H1 (cell line): ENCODE results near the gene CANX. TPM values are rescaled to one million over a fixed set of nuclear protein-coding genes. Genes with fewer than 3 reads are reported as not detected.
"Not testable (repeated sequence)": the region's sequence is repeated elsewhere in the genome, so short reads cannot be mapped to it uniquely, and the experiment has no call there.

Experiments
- CTCF ChIA-PET: fragments of 300-600 bp; sonication (Branson Sonifier 250); formaldehyde crosslinking; loops from one replicate; lab custom pipeline; 2021; ENCODE audit not compliant: partially characterized antibody; lab: Charles Lee
- POLR2A ChIA-PET: fragments of 300-600 bp; sonication (Branson Sonifier 250); formaldehyde crosslinking; loops from one replicate; lab custom pipeline; 2021; ENCODE audit warnings: inconsistent platforms; ENCODE audit not compliant: partially characterized antibody; lab: Charles Lee
- DNase-seq, 2 experiments: peaks; one replicate each; pipeline versions ENCODE4 v3.0.0 to v3.0.0-alpha.2; 2010 to 2022; ENCODE audit warnings: low spot score in 2 of 2, low read depth in 1 of 2, mixed read lengths in 1 of 2
- FAIRE-seq: peaks from 2 replicates; lab custom pipeline; 2011; peaks lifted over from hg19 to GRCh38; lab: Jason Lieb, UNC
- H2AFZ ChIP-seq: 2 replicates; pipeline ENCODE4 v1.8.1; 2012; ENCODE audit warnings: low read length, inconsistent platforms
- H2AK5ac ChIP-seq: 2 replicates; pipeline ENCODE4 v1.6.1; 2013; ENCODE audit warnings: low read depth, low read length
- H2BK120ac ChIP-seq: replicated peaks from 2 replicates; pipeline ENCODE3; 2013; ENCODE audit warnings: low read depth, low read length, inconsistent platforms
- H2BK12ac ChIP-seq: 2 replicates; pipeline ENCODE4 v1.6.1; 2013; ENCODE audit warnings: low read depth, low read length
- H2BK15ac ChIP-seq: 2 replicates; pipeline ENCODE4 v1.6.1; 2013; ENCODE audit warnings: low read length
- H2BK20ac ChIP-seq: 2 replicates; pipeline ENCODE4 v1.6.1; 2013; ENCODE audit warnings: low read length
- H2BK5ac ChIP-seq: 2 replicates; pipeline ENCODE4 v1.6.1; 2013; ENCODE audit warnings: low read depth, low read length
- H3K14ac ChIP-seq: 2 replicates; pipeline ENCODE4 v1.6.1; 2013; ENCODE audit warnings: inconsistent platforms; ENCODE audit not compliant: insufficient read length
- H3K18ac ChIP-seq: 2 replicates; pipeline ENCODE4 v1.6.1; 2013; ENCODE audit warnings: low read length; ENCODE audit errors: extremely low read depth
- H3K23ac ChIP-seq: 2 replicates; pipeline ENCODE4 v1.6.1; 2013; ENCODE audit warnings: inconsistent platforms; ENCODE audit not compliant: insufficient read length
- H3K23me2 ChIP-seq: 2 replicates; pipeline ENCODE4 v1.6.1; 2013; ENCODE audit warnings: low read depth, low read length
- H3K27ac ChIP-seq: 2 replicates; pipeline ENCODE4 v1.6.1; 2011; ENCODE audit warnings: low read depth, low read length, inconsistent platforms
- H3K27me3 ChIP-seq, 4 experiments: replicated peaks in 1 of 4; 1 replicate in 1 of 4; 2 replicates in 3 of 4; pipeline versions ENCODE4 v1.6.1 to v1.8.1; 2011 to 2013; ENCODE audit warnings: low read length in 3 of 4, mild to moderate bottlenecking in 3 of 4, inconsistent platforms in 2 of 4, mixed read lengths in 2 of 4, moderate library complexity in 1 of 4; ENCODE audit not compliant: control insufficient read depth in 3 of 4, insufficient read depth in 3 of 4; ENCODE audit errors: extremely low read depth in 1 of 4
- H3K36me3 ChIP-seq, 4 experiments: 2 replicates each; pipeline versions ENCODE4 v1.6.1 to v1.8.1; 2011 to 2013; ENCODE audit warnings: mild to moderate bottlenecking in 4 of 4, low read length in 3 of 4, moderate library complexity in 2 of 4, control low read depth in 1 of 4, inconsistent platforms in 1 of 4; ENCODE audit not compliant: insufficient read depth in 4 of 4, control insufficient read depth in 2 of 4
- H3K4ac ChIP-seq: replicated peaks from 2 replicates; pipeline ENCODE3; 2013; ENCODE audit warnings: low read length, low read depth, mixed read lengths, inconsistent platforms; ENCODE audit not compliant: insufficient read length
- H3K4me1 ChIP-seq, 4 experiments: replicated peaks in 1 of 4; 1 replicate in 1 of 4; 2 replicates in 3 of 4; pipeline versions ENCODE4 v1.6.1 to v1.8.1; 2011 to 2013; ENCODE audit warnings: low read length in 3 of 4, inconsistent platforms in 2 of 4, mixed read lengths in 1 of 4; ENCODE audit not compliant: insufficient read depth in 4 of 4, control insufficient read depth in 3 of 4
- H3K4me2 ChIP-seq, 2 experiments: 2 replicates each; pipeline versions ENCODE4 v1.6.1 to v1.8.1; 2011 to 2013; ENCODE audit warnings: low read depth in 2 of 2, low read length in 2 of 2, control low read depth in 1 of 2, inconsistent platforms in 1 of 2, mild to moderate bottlenecking in 1 of 2; ENCODE audit not compliant: insufficient read depth in 1 of 2
- H3K4me3 ChIP-seq, 4 experiments: fragments of 200-600, 300-600 bp in 1 of 4; sonication (generic), shearing (Covaris generic), sonication (Bioruptor Twin) in 1 of 4; 2 replicates each; pipeline versions ENCODE4 v1.5.1 to v1.8.1; 2011 to 2016; ENCODE audit warnings: low read length in 4 of 4, low read depth in 3 of 4, control low read depth in 2 of 4, inconsistent platforms in 2 of 4, mild to moderate bottlenecking in 2 of 4, mixed read lengths in 1 of 4, moderate library complexity in 1 of 4; ENCODE audit not compliant: insufficient read depth in 2 of 4; ENCODE audit errors: extremely low read depth in 1 of 4
- H3K56ac ChIP-seq: replicated peaks from 2 replicates; pipeline ENCODE3; 2013; ENCODE audit warnings: low read depth, mild to moderate bottlenecking, mixed read lengths, low read length, inconsistent platforms; ENCODE audit not compliant: insufficient read length
- H3K79me1 ChIP-seq: 2 replicates; pipeline ENCODE4 v1.6.1; 2013; ENCODE audit warnings: low read depth, low read length, control low read depth
- H3K79me2 ChIP-seq, 2 experiments: 2 replicates each; pipeline versions ENCODE4 v1.6.1 to v1.8.1; 2012 to 2013; ENCODE audit warnings: low read length in 2 of 2, mild to moderate bottlenecking in 2 of 2, inconsistent platforms in 1 of 2; ENCODE audit not compliant: insufficient read depth in 2 of 2, control insufficient read depth in 1 of 2
- H3K9ac ChIP-seq, 4 experiments: replicated peaks in 1 of 4; 1 replicate in 1 of 4; 2 replicates in 3 of 4; pipeline versions ENCODE4 v1.6.1 to v1.8.1; 2011 to 2013; ENCODE audit warnings: low read depth in 3 of 4, low read length in 3 of 4, control low read depth in 2 of 4, mild to moderate bottlenecking in 2 of 4, moderate library complexity in 2 of 4, inconsistent platforms in 1 of 4; ENCODE audit errors: extremely low read depth in 1 of 4
- H3K9me3 ChIP-seq, 2 experiments: 2 replicates each; pipeline versions ENCODE4 v1.6.1 to v1.8.1; 2012 to 2013; ENCODE audit warnings: mild to moderate bottlenecking in 2 of 2, moderate library complexity in 2 of 2, control low read depth in 1 of 2, inconsistent platforms in 1 of 2, low read depth in 1 of 2, low read length in 1 of 2, mixed read lengths in 1 of 2; ENCODE audit not compliant: insufficient read depth in 2 of 2
- H4K20me1 ChIP-seq, 2 experiments: replicated peaks in 1 of 2; 2 replicates each; pipeline versions ENCODE3 to v1.8.1; 2011 to 2013; ENCODE audit warnings: inconsistent platforms in 2 of 2, low read length in 2 of 2, mild to moderate bottlenecking in 1 of 2; ENCODE audit not compliant: insufficient read depth in 2 of 2, control insufficient read depth in 1 of 2
- H4K5ac ChIP-seq: 2 replicates; pipeline ENCODE4 v1.6.1; 2013; ENCODE audit warnings: low read length, low read depth, mixed read lengths, inconsistent platforms; ENCODE audit not compliant: insufficient read length
- H4K8ac ChIP-seq: 2 replicates; pipeline ENCODE4 v1.8.0; 2013; ENCODE audit warnings: mild to moderate bottlenecking, moderate library complexity, low read length, inconsistent platforms; ENCODE audit not compliant: insufficient read depth; ENCODE audit errors: extremely low read depth
- H4K91ac ChIP-seq: replicated peaks from 2 replicates; pipeline ENCODE3; 2013; ENCODE audit warnings: low read length, mixed read lengths, inconsistent platforms; ENCODE audit not compliant: insufficient read length
- WGBS, 2 experiments: shearing (Covaris generic) in 1 of 2; methylation state at CpG; one replicate each; pipeline versions ENCODE4 v1.1.6 to v1.1.7; 2013 to 2015; ENCODE audit warnings: low lambda C conversion rate in 2 of 2, mixed read lengths in 2 of 2, inconsistent platforms in 1 of 2, low coverage in 1 of 2, missing lambda C conversion rate in 1 of 2; ENCODE audit not compliant: insufficient replicate concordance in 2 of 2, insufficient coverage in 1 of 2, insufficient read length in 1 of 2; ENCODE audit errors: extremely low coverage in 1 of 2, missing lambda C conversion rate in 1 of 2; 5-methylcytosine and 5-hydroxymethylcytosine counted together
- polyA plus RNA-seq, 7 experiments: library from polyadenylated mRNA; depleted of rRNA in 3 of 7; stranded (reverse) in 5 of 7; unstranded in 2 of 7; fragments of >200 nt in 5 of 7; fragments of 200-250 nt in 2 of 7; gene quantifications; 1 replicate in 5 of 7; 2 replicates in 1 of 7; 4 replicates in 1 of 7; pipeline versions ENCODE4 v1.2.1 to v1.2.3, GENCODE V29; 2011 to 2013; ENCODE audit warnings: missing spikeins in 2 of 7, mixed read lengths in 2 of 7
- total RNA-seq: library from RNA; stranded (reverse); fragmentation: NEBNext Ultra II Directional; extraction: Animal tissue kit (Norgen Biotek cat#: 25700); gene quantifications from 2 replicates; pipeline ENCODE4 v1.2.1, GENCODE V29; 2021

CANX gene
- total and polyA plus RNA-seq, 2 of the 8 experiments (the other 6 are each of a cell fraction or from before 2014, with no cell fraction given) = 136 to 691 TPM

GRCh38 chr5:179744106-179744505, 45.3 kb downstream of the CANX start:
- not testable (repeated sequence) for H3K14ac ChIP-seq, H2BK15ac ChIP-seq, H3K36me3 ChIP-seq, H3K4me1 ChIP-seq, FAIRE-seq, H3K4ac ChIP-seq, H2BK20ac ChIP-seq, H3K4me2 ChIP-seq, H3K18ac ChIP-seq, H3K23me2 ChIP-seq, H2AK5ac ChIP-seq, H4K91ac ChIP-seq, H3K9me3 ChIP-seq, H3K4me3 ChIP-seq, H2BK12ac ChIP-seq, H3K56ac ChIP-seq, H3K27ac ChIP-seq, H3K27me3 ChIP-seq, H4K5ac ChIP-seq, DNase-seq, H2AFZ ChIP-seq, H2BK5ac ChIP-seq, H3K79me1 ChIP-seq, H4K8ac ChIP-seq, H3K9ac ChIP-seq, H3K23ac ChIP-seq, H2BK120ac ChIP-seq
- POLR2A ChIA-PET = interaction anchor here (0.7 to 3.9 kb wide), 3 partner anchors 11 to 39 kb away, joined by 4 to 22 read pairs (median 4); partner anchors contain the start of gene MAML1
- CTCF ChIA-PET = interaction anchor here (0.7 to 1.0 kb wide), 4 partner anchors 10 to 802 kb away, joined by 3 read pairs; no protein-coding TSS in a partner anchor
- 92% methylated on average over 7 of the region's 7 CpGs; no CpG with 5 or more reads in 1 of the 2 experiments for WGBS, 2 experiments
- peaks cover 3 to 13% of the 10 kb centered on the region in 2 experiments for H4K20me1 ChIP-seq
- H3K79me2 ChIP-seq = peaks cover 23 to 89% of the 10 kb centered on the region in 2 experiments
